Measurements from ENCODE around the gene CIC.

CIC gene

DNA sequence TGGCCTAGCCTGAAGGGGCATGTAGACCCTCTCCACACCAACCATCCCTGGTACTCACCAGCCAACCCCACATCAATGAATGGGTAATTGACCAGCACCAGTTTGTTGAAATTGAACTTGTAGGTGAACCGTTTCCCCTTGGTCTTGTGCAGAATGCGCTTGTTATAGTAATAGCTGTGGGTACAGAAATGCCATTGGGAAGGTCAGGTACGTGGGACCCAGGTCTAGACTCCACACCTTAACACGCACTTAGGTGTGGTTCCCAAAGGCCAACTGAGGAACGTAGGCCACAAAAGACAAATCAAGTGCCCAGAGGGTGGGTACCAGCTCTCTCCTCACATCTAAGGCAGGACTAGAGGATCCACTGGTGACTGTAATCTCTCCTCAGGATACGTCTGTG, 19.3 kb upstream of the CIC start:
- no peak for TF ChIP-seq TAF1 (IDR thresholded peaks at IDR 0.05; ENCODE audit: borderline replicate concordance, insufficient read depth, low read length)
- TF ChIP-seq, protein P1, sequence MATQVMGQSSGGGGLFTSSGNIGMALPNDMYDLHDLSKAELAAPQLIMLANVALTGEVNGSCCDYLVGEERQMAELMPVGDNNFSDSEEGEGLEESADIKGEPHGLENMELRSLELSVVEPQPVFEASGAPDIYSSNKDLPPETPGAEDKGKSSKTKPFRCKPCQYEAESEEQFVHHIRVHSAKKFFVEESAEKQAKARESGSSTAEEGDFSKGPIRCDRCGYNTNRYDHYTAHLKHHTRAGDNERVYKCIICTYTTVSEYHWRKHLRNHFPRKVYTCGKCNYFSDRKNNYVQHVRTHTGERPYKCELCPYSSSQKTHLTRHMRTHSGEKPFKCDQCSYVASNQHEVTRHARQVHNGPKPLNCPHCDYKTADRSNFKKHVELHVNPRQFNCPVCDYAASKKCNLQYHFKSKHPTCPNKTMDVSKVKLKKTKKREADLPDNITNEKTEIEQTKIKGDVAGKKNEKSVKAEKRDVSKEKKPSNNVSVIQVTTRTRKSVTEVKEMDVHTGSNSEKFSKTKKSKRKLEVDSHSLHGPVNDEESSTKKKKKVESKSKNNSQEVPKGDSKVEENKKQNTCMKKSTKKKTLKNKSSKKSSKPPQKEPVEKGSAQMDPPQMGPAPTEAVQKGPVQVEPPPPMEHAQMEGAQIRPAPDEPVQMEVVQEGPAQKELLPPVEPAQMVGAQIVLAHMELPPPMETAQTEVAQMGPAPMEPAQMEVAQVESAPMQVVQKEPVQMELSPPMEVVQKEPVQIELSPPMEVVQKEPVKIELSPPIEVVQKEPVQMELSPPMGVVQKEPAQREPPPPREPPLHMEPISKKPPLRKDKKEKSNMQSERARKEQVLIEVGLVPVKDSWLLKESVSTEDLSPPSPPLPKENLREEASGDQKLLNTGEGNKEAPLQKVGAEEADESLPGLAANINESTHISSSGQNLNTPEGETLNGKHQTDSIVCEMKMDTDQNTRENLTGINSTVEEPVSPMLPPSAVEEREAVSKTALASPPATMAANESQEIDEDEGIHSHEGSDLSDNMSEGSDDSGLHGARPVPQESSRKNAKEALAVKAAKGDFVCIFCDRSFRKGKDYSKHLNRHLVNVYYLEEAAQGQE (IDR thresholded peaks at IDR 0.05; ENCODE audit: insufficient read depth in 1 of 2, low read depth in 2 of 2, low read length in 2 of 2): no peak
- TF ChIP-seq FOXP2 (optimal IDR thresholded peaks at IDR 0.05; ENCODE audit: borderline replicate concordance, extremely low read depth, extremely low read length, insufficient read depth): no peak
- TF ChIP-seq SIN3A (IDR thresholded peaks at IDR 0.05; ENCODE audit: borderline replicate concordance, insufficient read depth, low read length): no peak
- TF ChIP-seq POLR2AphosphoS5 (IDR thresholded peaks at IDR 0.05; ENCODE audit: low read depth, low read length): no peak

DNA sequence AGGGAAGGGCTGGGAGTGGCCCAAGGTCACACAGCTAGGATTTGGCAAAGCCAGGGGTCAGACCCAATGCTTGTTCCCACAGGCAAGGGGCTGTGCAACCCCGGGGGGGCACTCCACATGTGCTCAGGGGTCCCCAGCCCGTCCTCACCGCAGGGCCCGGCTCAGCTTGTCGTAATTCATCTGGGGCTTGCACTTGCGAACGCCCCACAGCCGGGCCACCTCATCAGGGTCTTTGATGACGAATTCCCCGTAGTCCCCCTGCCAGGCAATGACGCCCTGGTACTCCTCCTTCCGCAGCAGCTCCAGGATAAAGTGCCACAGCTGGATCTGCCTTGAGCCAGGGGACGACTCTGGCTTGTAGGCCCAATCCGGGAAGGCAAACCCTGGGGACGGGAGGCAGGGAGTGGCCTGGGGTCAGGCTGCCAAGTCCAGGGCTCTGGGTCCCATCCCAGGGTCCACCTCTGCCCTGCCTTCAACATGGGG, 18.8 kb upstream of the CIC start:
- TF ChIP-seq FOXP2 (optimal IDR thresholded peaks at IDR 0.05; ENCODE audit: borderline replicate concordance, extremely low read depth, extremely low read length, insufficient read depth) (no peak), POLR2AphosphoS5 (IDR thresholded peaks at IDR 0.05; ENCODE audit: low read depth, low read length) (no peak), SIN3A (IDR thresholded peaks at IDR 0.05; ENCODE audit: borderline replicate concordance, insufficient read depth, low read length) (no peak), TAF1 (IDR thresholded peaks at IDR 0.05; ENCODE audit: borderline replicate concordance, insufficient read depth, low read length) (no peak)
- TF ChIP-seq, protein P1 (IDR thresholded peaks at IDR 0.05; ENCODE audit: insufficient read depth in 1 of 2, low read depth in 2 of 2, low read length in 2 of 2): no peak

DNA sequence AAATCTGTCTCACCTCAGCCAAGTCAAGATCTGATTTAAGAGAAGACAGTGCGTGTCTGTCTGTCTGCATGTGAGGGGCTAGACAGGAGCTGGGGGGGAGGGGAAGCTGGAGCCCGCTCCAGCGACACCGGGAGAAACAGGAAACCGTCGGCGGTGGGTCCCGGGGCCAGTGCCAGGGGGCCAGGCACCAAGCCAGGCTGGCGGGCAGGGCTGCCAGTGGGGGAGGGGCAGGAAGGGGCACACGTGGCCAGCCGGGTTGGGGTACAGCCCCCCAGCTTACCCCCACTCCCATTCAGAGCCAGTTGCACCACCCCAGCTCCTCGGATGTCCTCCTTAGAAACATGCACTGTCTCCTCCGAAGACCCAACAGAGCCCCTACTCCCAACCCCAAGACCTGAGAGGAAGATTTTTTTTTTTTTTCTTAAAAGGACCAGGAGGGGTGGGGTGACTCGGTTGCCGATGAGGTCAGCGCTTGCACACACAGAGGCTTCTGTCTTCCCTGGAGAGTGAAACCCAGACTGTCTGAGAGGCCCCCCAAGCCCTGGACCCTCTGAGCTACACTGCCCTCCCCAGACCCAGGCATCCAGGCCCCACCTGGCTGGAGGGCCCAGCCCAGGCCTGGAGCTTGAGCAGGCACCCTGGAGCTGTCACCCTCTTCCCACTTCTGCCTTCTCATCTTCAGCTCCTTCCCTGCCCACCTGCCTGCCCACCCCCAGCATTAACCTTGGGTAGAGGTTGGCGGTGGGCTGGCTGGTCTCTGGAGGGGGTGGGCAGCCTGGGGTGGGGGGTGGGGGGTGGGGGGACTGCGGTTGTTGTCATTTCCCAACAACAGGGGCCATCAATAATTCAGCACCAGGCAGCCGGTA, 18.2 kb upstream of the CIC start:
- TF ChIP-seq TAF1 (IDR thresholded peaks at IDR 0.05; ENCODE audit: borderline replicate concordance, insufficient read depth, low read length): no peak
- no peak for TF ChIP-seq FOXP2 (optimal IDR thresholded peaks at IDR 0.05; ENCODE audit: borderline replicate concordance, extremely low read depth, extremely low read length, insufficient read depth)
- TF ChIP-seq, protein P1 (IDR thresholded peaks at IDR 0.05; ENCODE audit: insufficient read depth in 1 of 2, low read depth in 2 of 2, low read length in 2 of 2): 0 out of 4 replicates have a peak, but pooled peaks of 1 of the 2 experiments have one; percentile 24
- TF ChIP-seq SIN3A (IDR thresholded peaks at IDR 0.05; ENCODE audit: borderline replicate concordance, insufficient read depth, low read length): 0 out of 2 replicates have a peak, but pooled peaks have one; percentile 56
- no peak; the same call in 1 of the 2 replicates for TF ChIP-seq POLR2AphosphoS5 (IDR thresholded peaks at IDR 0.05; ENCODE audit: low read depth, low read length)

DNA sequence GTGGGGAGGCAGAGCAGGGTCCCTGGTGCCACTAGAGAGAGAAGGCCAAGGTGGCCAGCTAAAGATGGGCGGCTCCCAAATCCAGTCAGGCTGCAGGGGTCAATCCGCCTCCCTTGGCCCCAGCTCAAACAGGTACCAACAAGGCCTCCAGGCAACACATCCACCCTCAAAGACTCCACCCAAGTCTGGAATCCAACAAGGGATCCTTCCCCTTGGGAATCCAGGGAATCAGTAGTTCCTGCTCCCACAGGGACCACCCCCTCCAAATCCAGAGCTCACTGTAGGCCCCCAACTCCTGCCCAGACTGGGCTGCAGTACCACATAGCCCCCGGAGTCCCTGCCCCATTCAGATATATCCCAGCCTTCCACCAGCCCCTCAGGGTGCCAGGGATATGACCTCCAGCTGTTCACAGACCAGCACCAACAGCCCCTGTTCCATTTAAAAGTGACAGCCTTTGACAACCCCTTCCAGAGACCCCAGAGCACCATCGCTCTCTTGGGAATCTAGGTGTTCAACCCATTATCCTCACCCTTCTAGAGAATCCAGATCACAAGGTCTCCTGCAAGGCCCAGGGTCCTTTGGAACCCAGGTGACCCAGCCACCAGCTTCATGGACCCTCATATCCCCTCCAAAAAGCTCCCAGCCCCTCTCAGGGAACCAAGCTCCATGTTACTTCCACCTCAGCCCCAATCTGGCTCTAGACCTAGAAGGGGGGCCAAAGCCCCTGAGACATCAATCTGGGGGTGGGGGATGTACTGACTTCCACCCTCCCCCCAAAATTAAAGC, 17.3 kb upstream of the CIC start:
- TF ChIP-seq, protein P1 (IDR thresholded peaks at IDR 0.05; ENCODE audit: insufficient read depth in 1 of 2, low read depth in 2 of 2, low read length in 2 of 2): no peak
- no peak for TF ChIP-seq TAF1 (IDR thresholded peaks at IDR 0.05; ENCODE audit: borderline replicate concordance, insufficient read depth, low read length)
- no peak for TF ChIP-seq FOXP2 (optimal IDR thresholded peaks at IDR 0.05; ENCODE audit: borderline replicate concordance, extremely low read depth, extremely low read length, insufficient read depth)
- TF ChIP-seq POLR2AphosphoS5 (IDR thresholded peaks at IDR 0.05; ENCODE audit: low read depth, low read length): no peak; the same call in 1 of the 2 replicates
- TF ChIP-seq SIN3A (IDR thresholded peaks at IDR 0.05; ENCODE audit: borderline replicate concordance, insufficient read depth, low read length): no peak
